ENCODE results near the gene CORO1A. TPM values are rescaled to one million over a fixed set of nuclear protein-coding genes. Genes with fewer than 3 reads are reported as not detected.

Gene CORO1A
- total RNA-seq, 1 experiment from 2014 or later: 0.95 TPM

- no TSS peak for BruUV-seq (replicated peaks)
- Histone ChIP-seq H3K4me3 (ENCODE audit: low read depth, low read length) (no peak overlapping the region), H3K27me3 (replicated peaks; ENCODE audit: control insufficient read depth, insufficient read depth, low read length) (no peaks in the 10 kb centered on the region), H3K4me1 (no peaks in the 10 kb centered on the region), H3K36me3 (ENCODE audit: control insufficient read depth, insufficient read depth, low read length) (no peaks in the 10 kb centered on the region), H3K9me3 (no peaks in the 10 kb centered on the region)
- no peaks in the 10 kb centered on the region for H3K9me3 Mint-ChIP-seq (ENCODE audit: unreplicated experiment)
- DNase-seq: no peak
- H3K36me3 Mint-ChIP-seq (ENCODE audit: insufficient read depth, unreplicated experiment): no peaks in the 10 kb centered on the region
- intact Hi-C loops (cut with micrococcal nuclease; ENCODE audit: unreplicated experiment): no loop called here
- H3K27me3 Mint-ChIP-seq (ENCODE audit: insufficient read depth, unreplicated experiment): no peaks in the 10 kb centered on the region
- H3K4me1 Mint-ChIP-seq (ENCODE audit: low read depth, unreplicated experiment): no peaks in the 10 kb centered on the region
- no peak for TF ChIP-seq CTCF (IDR thresholded peaks at IDR 0.05; ENCODE audit: insufficient read depth in 1 of 2, low read depth in 1 of 2, low read length in 1 of 2, severe bottlenecking in 1 of 2, unreplicated experiment in 1 of 2)
- CTCF ChIA-PET: interaction anchor here (0.8 kb wide), 1 partner anchor 42 kb away, joined by 3 read pairs; no protein-coding TSS in a partner anchor
- H3K4me3 Mint-ChIP-seq (ENCODE audit: unreplicated experiment): no peak overlapping the region
- POLR2A ChIA-PET: no interaction called here
- H3K27ac Mint-ChIP-seq (ENCODE audit: unreplicated experiment): no peak overlapping the region
Observed at GRCh38 chr16:30184891-30185682, 1.7 kb downstream of the CORO1A start.

- Histone ChIP-seq H3K36me3 (ENCODE audit: control insufficient read depth, insufficient read depth, low read length) (no peaks in the 10 kb centered on the region), H3K4me1 (no peaks in the 10 kb centered on the region), H3K4me3 (ENCODE audit: low read depth, low read length) (no peak overlapping the region), H3K27me3 (replicated peaks; ENCODE audit: control insufficient read depth, insufficient read depth, low read length) (no peaks in the 10 kb centered on the region), H3K9me3 (no peaks in the 10 kb centered on the region)
- ChIA-PET POLR2A (no interaction called here), CTCF (no interaction called here)
- BruUV-seq (replicated peaks): no TSS peak
- Mint-ChIP-seq H3K4me1 (ENCODE audit: low read depth, unreplicated experiment) (no peaks in the 10 kb centered on the region), H3K27me3 (ENCODE audit: insufficient read depth, unreplicated experiment) (no peaks in the 10 kb centered on the region), H3K9me3 (ENCODE audit: unreplicated experiment) (no peaks in the 10 kb centered on the region), H3K27ac (ENCODE audit: unreplicated experiment) (no peak overlapping the region), H3K4me3 (ENCODE audit: unreplicated experiment) (no peak overlapping the region), H3K36me3 (ENCODE audit: insufficient read depth, unreplicated experiment) (no peaks in the 10 kb centered on the region)
- intact Hi-C loops (cut with micrococcal nuclease; ENCODE audit: unreplicated experiment): no loop called here
- no peak for TF ChIP-seq CTCF (IDR thresholded peaks at IDR 0.05; ENCODE audit: insufficient read depth in 1 of 2, low read depth in 1 of 2, low read length in 1 of 2, severe bottlenecking in 1 of 2, unreplicated experiment in 1 of 2)
- no peak for DNase-seq
Observed at GRCh38 chr16:30185683-30186421, 2.5 kb downstream of the CORO1A start.

GRCh38 chr16:30186444-30186781, 3.0 kb downstream of the CORO1A start:
- H3K27me3 Mint-ChIP-seq (ENCODE audit: insufficient read depth, unreplicated experiment): no peaks in the 10 kb centered on the region
- H3K4me1 ChIP-seq: no peaks in the 10 kb centered on the region
- no TSS peak for BruUV-seq (replicated peaks)
- intact Hi-C loops (cut with micrococcal nuclease; ENCODE audit: unreplicated experiment): no loop called here
- TF ChIP-seq CTCF (IDR thresholded peaks at IDR 0.05; ENCODE audit: insufficient read depth in 1 of 2, low read depth in 1 of 2, low read length in 1 of 2, severe bottlenecking in 1 of 2, unreplicated experiment in 1 of 2): no peak
- no peaks in the 10 kb centered on the region for H3K27me3 ChIP-seq (replicated peaks; ENCODE audit: control insufficient read depth, insufficient read depth, low read length)
- H3K4me3 Mint-ChIP-seq (ENCODE audit: unreplicated experiment): no peak overlapping the region
- no peaks in the 10 kb centered on the region for H3K9me3 ChIP-seq
- H3K4me3 ChIP-seq (ENCODE audit: low read depth, low read length): no peak overlapping the region
- no peaks in the 10 kb centered on the region for H3K36me3 ChIP-seq (ENCODE audit: control insufficient read depth, insufficient read depth, low read length)
- no peaks in the 10 kb centered on the region for H3K4me1 Mint-ChIP-seq (ENCODE audit: low read depth, unreplicated experiment)
- DNase-seq: no peak
- ChIA-PET POLR2A (no interaction called here), CTCF (no interaction called here)
- no peaks in the 10 kb centered on the region for H3K36me3 Mint-ChIP-seq (ENCODE audit: insufficient read depth, unreplicated experiment)
- no peaks in the 10 kb centered on the region for H3K9me3 Mint-ChIP-seq (ENCODE audit: unreplicated experiment)
- H3K27ac Mint-ChIP-seq (ENCODE audit: unreplicated experiment): no peak overlapping the region

Data from Caco-2 (cell line).